ENCODE data around the gene PCSK6.

PCSK6 gene

DNA sequence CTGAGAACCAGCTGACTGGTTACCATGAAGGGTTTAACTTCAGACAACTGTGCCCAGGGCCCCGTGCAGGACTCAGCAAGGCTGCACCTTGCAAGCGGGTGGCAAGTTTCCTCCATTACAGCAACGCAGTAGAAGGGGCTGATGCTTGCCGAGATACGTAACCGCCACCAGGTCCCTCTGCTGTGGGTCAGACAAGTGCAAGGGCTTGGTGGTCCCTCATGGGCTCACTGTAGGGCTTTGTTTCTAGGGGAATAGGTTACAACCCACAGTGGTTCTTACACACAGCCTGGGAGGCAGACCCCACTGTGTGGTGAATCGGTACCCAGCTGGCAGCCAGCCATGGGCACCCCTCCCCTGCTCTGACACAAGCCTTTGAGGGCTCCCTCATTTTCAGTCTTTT, 179.0 kb downstream of the PCSK6 start:
- no peaks in the 10 kb centered on the region for H3K4me1 Mint-ChIP-seq
- H3K36me3 Mint-ChIP-seq (ENCODE audit: low read depth), result no peaks in the 10 kb centered on the region
- no peak overlapping the region for H3K4me3 Mint-ChIP-seq
- no peak for TF ChIP-seq CTCF (IDR thresholded peaks at IDR 0.05; ENCODE audit: unreplicated experiment in 3 of 3)
- H3K9me3 Mint-ChIP-seq, result no peaks in the 10 kb centered on the region
- H3K27ac Mint-ChIP-seq, result no peak overlapping the region
- H3K27me3 Mint-ChIP-seq (ENCODE audit: low read depth), result peaks cover 9% of the 10 kb centered on the region

GRCh38 chr15:101310161-101310480, 179.4 kb downstream of the PCSK6 start:
- no peak overlapping the region for H3K27ac Mint-ChIP-seq
- H3K4me1 Mint-ChIP-seq, result no peaks in the 10 kb centered on the region
- H3K9me3 Mint-ChIP-seq, result no peaks in the 10 kb centered on the region
- peaks cover 9% of the 10 kb centered on the region for H3K27me3 Mint-ChIP-seq (ENCODE audit: low read depth)
- H3K4me3 Mint-ChIP-seq, result no peak overlapping the region
- no peaks in the 10 kb centered on the region for H3K36me3 Mint-ChIP-seq (ENCODE audit: low read depth)
- TF ChIP-seq CTCF (IDR thresholded peaks at IDR 0.05; ENCODE audit: unreplicated experiment in 3 of 3), result no peak

GRCh38 chr15:101309436-101310160, 179.9 kb downstream of the PCSK6 start:
- no peaks in the 10 kb centered on the region for H3K36me3 Mint-ChIP-seq (ENCODE audit: low read depth)
- TF ChIP-seq CTCF (IDR thresholded peaks at IDR 0.05; ENCODE audit: unreplicated experiment in 3 of 3), result no peak
- peaks cover 9% of the 10 kb centered on the region for H3K27me3 Mint-ChIP-seq (ENCODE audit: low read depth)
- no peak overlapping the region for H3K27ac Mint-ChIP-seq
- H3K9me3 Mint-ChIP-seq, result no peaks in the 10 kb centered on the region
- no peaks in the 10 kb centered on the region for H3K4me1 Mint-ChIP-seq
- H3K4me3 Mint-ChIP-seq, result no peak overlapping the region

DNA sequence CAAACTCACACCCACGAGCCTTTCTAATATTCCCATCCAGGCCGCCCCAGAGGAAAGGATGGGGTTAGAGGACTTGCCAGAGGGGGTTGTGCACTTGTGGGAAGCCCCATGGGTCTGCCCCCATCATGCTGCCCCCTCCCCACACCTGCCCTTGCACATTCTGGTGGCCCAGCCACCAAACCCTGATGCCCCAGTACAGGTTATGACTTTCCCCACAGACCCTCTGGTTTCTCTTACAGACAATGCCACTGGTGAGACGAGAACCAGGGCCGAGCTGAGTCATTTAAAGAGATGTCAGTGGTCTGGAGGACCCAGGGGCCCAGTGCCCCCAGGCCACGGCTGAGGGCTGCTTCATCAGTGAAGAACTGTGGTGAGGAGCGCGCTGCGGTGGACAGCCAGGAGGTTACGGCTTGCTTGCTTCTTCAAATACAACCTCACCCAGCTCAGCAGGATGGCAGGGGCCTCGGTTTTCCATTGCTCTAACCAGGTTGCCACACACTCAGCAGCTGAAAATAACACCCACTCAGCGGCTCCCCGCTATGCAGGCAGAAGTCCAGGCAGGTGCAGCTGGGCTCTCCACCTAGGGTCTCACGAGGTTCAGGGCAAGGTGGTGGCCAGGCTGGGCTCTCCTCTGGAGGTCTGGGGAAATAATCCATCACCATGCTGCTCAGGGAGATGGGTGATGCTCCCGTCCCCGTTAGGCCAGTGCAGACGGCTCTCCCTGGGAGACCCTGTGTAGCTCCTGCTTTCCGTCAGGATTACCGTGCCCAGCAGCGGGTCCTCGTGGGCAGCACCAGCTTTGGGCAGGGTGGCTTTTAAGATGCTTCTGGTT, 180.7 kb downstream of the PCSK6 start:
- no peak for TF ChIP-seq CTCF (IDR thresholded peaks at IDR 0.05; ENCODE audit: unreplicated experiment in 3 of 3)
- Mint-ChIP-seq H3K27me3 (ENCODE audit: low read depth) (peaks cover 9% of the 10 kb centered on the region), H3K4me1 (no peaks in the 10 kb centered on the region)

GRCh38 chr15:101307897-101308603, 181.5 kb downstream of the PCSK6 start:
- H3K36me3 Mint-ChIP-seq (ENCODE audit: low read depth), result no peaks in the 10 kb centered on the region
- H3K4me1 Mint-ChIP-seq, result no peaks in the 10 kb centered on the region
- no peaks in the 10 kb centered on the region for H3K9me3 Mint-ChIP-seq
- H3K4me3 Mint-ChIP-seq, result no peak overlapping the region
- H3K27ac Mint-ChIP-seq, result no peak overlapping the region
- H3K27me3 Mint-ChIP-seq (ENCODE audit: low read depth), result peaks cover 12% of the 10 kb centered on the region
- TF ChIP-seq CTCF (IDR thresholded peaks at IDR 0.05; ENCODE audit: unreplicated experiment in 3 of 3), result no peak

More for the DNA sequence above, 180.7 kb downstream of the PCSK6 start:
- no peak overlapping the region for H3K4me3 Mint-ChIP-seq
- H3K36me3 Mint-ChIP-seq (ENCODE audit: low read depth), result no peaks in the 10 kb centered on the region
- H3K27ac Mint-ChIP-seq, result no peak overlapping the region
- H3K9me3 Mint-ChIP-seq, result no peaks in the 10 kb centered on the region

Measured in nephron (organoid).